ENCODE measurements around the gene HOXA9.
A peak's percentile ranks its signal among the peaks of the same experiment; 100 is the strongest.

HOXA9 gene

DNA sequence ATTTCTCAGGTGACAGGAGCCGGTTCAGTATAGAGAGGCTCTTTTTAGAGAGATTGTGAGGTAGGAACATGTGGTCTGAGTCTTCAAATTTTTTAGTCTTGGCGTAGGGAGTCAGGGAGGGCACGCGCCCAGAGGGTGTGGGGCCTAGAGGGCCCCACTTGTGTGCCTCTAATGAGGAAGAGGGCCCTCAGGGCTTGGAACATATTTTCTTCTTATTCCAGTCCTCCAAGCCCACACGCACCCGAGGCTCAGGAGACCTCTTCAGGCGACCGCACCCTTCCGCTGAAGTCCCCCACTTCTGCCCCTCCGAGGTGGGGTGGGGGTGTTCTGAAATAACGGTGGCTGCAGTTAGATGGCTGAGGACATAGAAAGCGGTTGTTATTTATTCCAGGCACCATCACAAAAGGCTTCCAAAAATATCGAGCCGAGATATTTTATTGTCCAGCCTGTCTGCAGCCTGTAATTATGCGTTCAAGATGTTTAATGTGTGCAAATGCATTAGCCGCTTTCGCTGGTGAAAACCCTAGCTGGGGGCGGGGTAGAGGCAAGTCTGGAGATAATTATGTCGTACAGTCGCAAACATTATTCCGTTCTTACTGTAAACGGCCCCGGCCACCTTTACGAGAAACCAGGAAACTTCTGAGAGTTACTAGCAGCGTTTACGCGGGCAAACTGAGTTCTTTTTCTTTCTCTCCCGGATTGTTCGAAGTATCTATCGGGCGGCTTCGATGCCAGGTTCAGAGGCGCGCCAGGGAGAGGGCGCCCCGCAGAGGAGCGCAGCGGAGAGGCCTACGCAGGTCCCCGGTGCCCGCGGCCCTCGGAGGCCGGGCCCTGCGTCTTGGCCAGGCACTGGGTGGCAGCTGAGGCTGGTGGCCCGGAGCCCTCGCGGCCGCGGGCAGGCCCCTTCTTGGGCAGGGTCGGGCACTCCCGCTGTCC, 47.4 kb upstream of the HOXA9 start:
- H3K14ac ChIP-seq (ENCODE audit: low read length), result no peak overlapping the region
- no peak overlapping the region for H3K4ac ChIP-seq (ENCODE audit: low read length)
- H2BK15ac ChIP-seq (ENCODE audit: low read length), result no peak overlapping the region
- H4K8ac ChIP-seq (ENCODE audit: low read depth, low read length), result no peak overlapping the region
- no peak overlapping the region for H3K9ac ChIP-seq (ENCODE audit: low read depth, low read length, poor library complexity)
- peaks cover 39 to 98% (median 98%) of the 10 kb centered on the region in 3 experiments for H3K27me3 ChIP-seq (ENCODE audit: control insufficient read depth in 3 of 3, insufficient read depth in 3 of 3, low read depth in 1 of 3, low read length in 3 of 3)
- H2BK120ac ChIP-seq (ENCODE audit: low read depth, low read length), result no peak overlapping the region
- DNase-seq (ENCODE audit: low spot score), result no peak
- H3K79me1 ChIP-seq (ENCODE audit: low read depth, low read length), result no peaks in the 10 kb centered on the region
- no peak overlapping the region for H2BK12ac ChIP-seq (ENCODE audit: low read length)
- no peak overlapping the region for H3K4me3 ChIP-seq (ENCODE audit: low read length in 2 of 2)
- H3K36me3 ChIP-seq (replicated peaks in 1 of 2; ENCODE audit: control insufficient read depth in 2 of 2, insufficient read depth in 2 of 2, low read length in 2 of 2), result no peaks in the 10 kb centered on the region
- no peaks in the 10 kb centered on the region for H3K9me3 ChIP-seq (replicated peaks in 1 of 2; ENCODE audit: control insufficient read depth in 2 of 2, insufficient read depth in 1 of 2, low read depth in 1 of 2, low read length in 2 of 2)
- no peak overlapping the region for H3K4me2 ChIP-seq (ENCODE audit: insufficient read depth, low read length, poor library complexity, severe bottlenecking)
- no peak overlapping the region for H3K23ac ChIP-seq (ENCODE audit: low read depth, low read length, poor library complexity)
- peak overlapping the region; percentile 49 for H2AFZ ChIP-seq (ENCODE audit: low read length)
- H3K4me1 ChIP-seq (ENCODE audit: control insufficient read depth in 2 of 2, insufficient read depth in 1 of 2, low read depth in 1 of 2, low read length in 2 of 2), result no peaks in the 10 kb centered on the region
- no CpG with 5 or more reads among the region's 52 CpGs for WGBS, 2 donors (ENCODE audit: extremely low coverage in 2 of 2, insufficient read length in 2 of 2, insufficient replicate concordance in 1 of 2)
- H3K18ac ChIP-seq (ENCODE audit: low read length), result no peak overlapping the region
- H4K91ac ChIP-seq (ENCODE audit: low read depth, low read length, poor library complexity), result no peak overlapping the region
- H2AK5ac ChIP-seq (ENCODE audit: low read depth, low read length), result peak overlapping the region; percentile 22
- H3K27ac ChIP-seq (replicated peaks; ENCODE audit: low read length), result no peak overlapping the region
- H2BK5ac ChIP-seq (ENCODE audit: low read length), result no peak overlapping the region

DNA sequence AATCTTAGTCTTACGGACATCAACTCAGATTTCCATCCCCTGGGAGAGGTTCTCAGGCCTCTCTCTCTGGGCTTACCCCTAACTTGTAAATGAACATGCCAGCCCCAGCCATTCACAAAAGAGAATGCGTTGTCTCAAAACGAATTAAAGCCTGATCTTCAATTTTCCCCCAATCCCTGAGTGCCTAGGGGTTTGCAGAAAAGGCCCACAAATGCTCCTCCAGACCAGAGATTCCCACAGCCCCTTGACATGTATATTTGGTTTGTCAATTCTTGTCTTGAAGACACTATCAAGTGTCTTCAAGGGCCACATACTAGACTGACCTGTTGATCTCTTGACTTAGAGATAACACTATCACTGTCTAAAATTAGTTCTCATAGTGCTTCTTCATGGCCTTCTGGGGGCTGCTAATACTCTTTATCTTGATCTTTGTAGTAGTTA, 46.4 kb upstream of the HOXA9 start:
- no peak overlapping the region for H2AK5ac ChIP-seq (ENCODE audit: low read depth, low read length)
- no peaks in the 10 kb centered on the region for H3K9me3 ChIP-seq (replicated peaks in 1 of 2; ENCODE audit: control insufficient read depth in 2 of 2, insufficient read depth in 1 of 2, low read depth in 1 of 2, low read length in 2 of 2)
- H2BK12ac ChIP-seq (ENCODE audit: low read length), result no peak overlapping the region
- H2BK15ac ChIP-seq (ENCODE audit: low read length), result no peak overlapping the region
- H3K27me3 ChIP-seq (ENCODE audit: control insufficient read depth in 3 of 3, insufficient read depth in 3 of 3, low read depth in 1 of 3, low read length in 3 of 3), result peaks cover 41 to 100% (median 97%) of the 10 kb centered on the region in 3 experiments
- H3K79me1 ChIP-seq (ENCODE audit: low read depth, low read length), result no peaks in the 10 kb centered on the region
- H4K91ac ChIP-seq (ENCODE audit: low read depth, low read length, poor library complexity), result no peak overlapping the region
- H2AFZ ChIP-seq (ENCODE audit: low read length), result no peak overlapping the region
- H3K14ac ChIP-seq (ENCODE audit: low read length), result no peak overlapping the region
- H2BK120ac ChIP-seq (ENCODE audit: low read depth, low read length), result no peak overlapping the region
- no peak overlapping the region for H3K9ac ChIP-seq (ENCODE audit: low read depth, low read length, poor library complexity)
- H3K36me3 ChIP-seq (replicated peaks in 1 of 2; ENCODE audit: control insufficient read depth in 2 of 2, insufficient read depth in 2 of 2, low read length in 2 of 2), result no peaks in the 10 kb centered on the region
- no peak overlapping the region for H3K4ac ChIP-seq (ENCODE audit: low read length)
- no peak overlapping the region for H2BK5ac ChIP-seq (ENCODE audit: low read length)
- no peak overlapping the region for H3K27ac ChIP-seq (replicated peaks; ENCODE audit: low read length)
- no peak overlapping the region for H4K8ac ChIP-seq (ENCODE audit: low read depth, low read length)
- no peak overlapping the region for H3K4me2 ChIP-seq (ENCODE audit: insufficient read depth, low read length, poor library complexity, severe bottlenecking)
- no peaks in the 10 kb centered on the region for H3K4me1 ChIP-seq (ENCODE audit: control insufficient read depth in 2 of 2, insufficient read depth in 1 of 2, low read depth in 1 of 2, low read length in 2 of 2)
- WGBS, 2 donors (ENCODE audit: extremely low coverage in 2 of 2, insufficient read length in 2 of 2, insufficient replicate concordance in 1 of 2), result no CpG with 5 or more reads among the region's 3 CpGs
- H3K4me3 ChIP-seq (ENCODE audit: low read length in 2 of 2), result no peak overlapping the region
- no peak overlapping the region for H3K18ac ChIP-seq (ENCODE audit: low read length)
- no peak for DNase-seq (ENCODE audit: low spot score)
- no peak overlapping the region for H3K23ac ChIP-seq (ENCODE audit: low read depth, low read length, poor library complexity)

GRCh38 chr7:27211084-27211446, 45.7 kb upstream of the HOXA9 start:
- Histone ChIP-seq H2AFZ (ENCODE audit: low read length) (no peak overlapping the region), H3K4me1 (ENCODE audit: control insufficient read depth in 2 of 2, insufficient read depth in 1 of 2, low read depth in 1 of 2, low read length in 2 of 2) (no peaks in the 10 kb centered on the region), H3K27ac (replicated peaks; ENCODE audit: low read length) (no peak overlapping the region), H2BK12ac (ENCODE audit: low read length) (no peak overlapping the region), H3K18ac (ENCODE audit: low read length) (no peak overlapping the region), H3K36me3 (replicated peaks in 1 of 2; ENCODE audit: control insufficient read depth in 2 of 2, insufficient read depth in 2 of 2, low read length in 2 of 2) (no peaks in the 10 kb centered on the region), H3K9ac (ENCODE audit: low read depth, low read length, poor library complexity) (no peak overlapping the region), H3K27me3 (ENCODE audit: control insufficient read depth in 3 of 3, insufficient read depth in 3 of 3, low read depth in 1 of 3, low read length in 3 of 3) (peaks cover 43 to 100% (median 97%) of the 10 kb centered on the region in 3 experiments), H3K4me3 (ENCODE audit: low read length in 2 of 2) (no peak overlapping the region), H4K91ac (ENCODE audit: low read depth, low read length, poor library complexity) (no peak overlapping the region), H3K14ac (ENCODE audit: low read length) (no peak overlapping the region), H2BK15ac (ENCODE audit: low read length) (no peak overlapping the region), H3K4me2 (ENCODE audit: insufficient read depth, low read length, poor library complexity, severe bottlenecking) (no peak overlapping the region), H2AK5ac (ENCODE audit: low read depth, low read length) (no peak overlapping the region), H3K79me1 (ENCODE audit: low read depth, low read length) (no peaks in the 10 kb centered on the region), H2BK120ac (ENCODE audit: low read depth, low read length) (no peak overlapping the region), H4K8ac (ENCODE audit: low read depth, low read length) (no peak overlapping the region), H2BK5ac (ENCODE audit: low read length) (no peak overlapping the region), H3K23ac (ENCODE audit: low read depth, low read length, poor library complexity) (no peak overlapping the region), H3K9me3 (replicated peaks in 1 of 2; ENCODE audit: control insufficient read depth in 2 of 2, insufficient read depth in 1 of 2, low read depth in 1 of 2, low read length in 2 of 2) (no peaks in the 10 kb centered on the region), H3K4ac (ENCODE audit: low read length) (no peak overlapping the region)
- DNase-seq (ENCODE audit: low spot score), result no peak
- no CpG with 5 or more reads among the region's 1 CpG for whole genome bisulfite sequencing, 2 donors (ENCODE audit: extremely low coverage in 2 of 2, insufficient read length in 2 of 2, insufficient replicate concordance in 1 of 2)

DNA sequence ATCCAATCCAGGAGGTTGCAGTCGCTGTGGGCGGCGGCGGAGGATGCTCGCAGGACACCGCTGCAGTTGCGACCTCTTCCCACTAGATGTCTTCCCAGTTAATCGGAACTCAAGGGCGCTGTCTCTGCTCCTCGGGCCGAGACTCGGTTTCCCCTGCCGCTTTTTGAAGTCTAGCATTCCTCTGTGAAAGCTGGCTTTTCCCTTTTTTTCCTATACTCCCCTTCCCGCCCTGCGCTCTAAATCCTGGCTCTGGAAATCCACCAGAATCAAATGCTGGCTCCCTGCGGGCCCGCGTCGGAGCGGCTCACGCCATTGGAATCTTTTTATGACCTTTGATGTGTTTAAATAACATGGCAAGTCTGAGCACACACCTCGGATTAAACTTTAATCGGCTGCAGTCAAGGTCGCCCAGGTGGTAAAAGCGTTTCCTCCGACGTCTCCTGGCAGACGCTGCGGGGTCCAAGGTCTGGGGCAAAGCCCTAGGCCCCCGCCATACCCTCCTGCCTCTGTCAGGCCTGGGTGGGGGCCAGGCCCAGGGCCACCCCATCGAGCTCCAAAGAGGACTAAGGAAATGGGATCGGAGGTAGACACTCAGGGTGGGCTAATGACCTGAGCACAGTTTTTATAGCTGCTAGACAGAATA, 45.2 kb upstream of the HOXA9 start:
- H4K91ac ChIP-seq (ENCODE audit: low read depth, low read length, poor library complexity), result no peak overlapping the region
- H3K4me1 ChIP-seq (ENCODE audit: control insufficient read depth in 2 of 2, insufficient read depth in 1 of 2, low read depth in 1 of 2, low read length in 2 of 2), result no peaks in the 10 kb centered on the region
- no peak overlapping the region for H3K23ac ChIP-seq (ENCODE audit: low read depth, low read length, poor library complexity)
- DNase-seq (ENCODE audit: low spot score), result no peak
- no peak overlapping the region for H3K4ac ChIP-seq (ENCODE audit: low read length)
- H3K18ac ChIP-seq (ENCODE audit: low read length), result no peak overlapping the region
- H3K36me3 ChIP-seq (replicated peaks in 1 of 2; ENCODE audit: control insufficient read depth in 2 of 2, insufficient read depth in 2 of 2, low read length in 2 of 2), result no peaks in the 10 kb centered on the region
- H3K4me2 ChIP-seq (ENCODE audit: insufficient read depth, low read length, poor library complexity, severe bottlenecking), result no peak overlapping the region
- no peak overlapping the region for H2BK15ac ChIP-seq (ENCODE audit: low read length)
- peak overlapping the region; percentile 18 for H2AFZ ChIP-seq (ENCODE audit: low read length)
- H3K27me3 ChIP-seq (ENCODE audit: control insufficient read depth in 3 of 3, insufficient read depth in 3 of 3, low read depth in 1 of 3, low read length in 3 of 3), result peaks cover 46 to 100% (median 97%) of the 10 kb centered on the region in 3 experiments
- no peaks in the 10 kb centered on the region for H3K9me3 ChIP-seq (replicated peaks in 1 of 2; ENCODE audit: control insufficient read depth in 2 of 2, insufficient read depth in 1 of 2, low read depth in 1 of 2, low read length in 2 of 2)
- no peak overlapping the region for H2BK12ac ChIP-seq (ENCODE audit: low read length)
- no peak overlapping the region for H3K4me3 ChIP-seq (ENCODE audit: low read length in 2 of 2)
- no peak overlapping the region for H3K27ac ChIP-seq (replicated peaks; ENCODE audit: low read length)
- no peak overlapping the region for H3K14ac ChIP-seq (ENCODE audit: low read length)
- no peak overlapping the region for H3K9ac ChIP-seq (ENCODE audit: low read depth, low read length, poor library complexity)
- H4K8ac ChIP-seq (ENCODE audit: low read depth, low read length), result no peak overlapping the region
- H3K79me1 ChIP-seq (ENCODE audit: low read depth, low read length), result no peaks in the 10 kb centered on the region
- WGBS, 2 donors (ENCODE audit: extremely low coverage in 2 of 2, insufficient read length in 2 of 2, insufficient replicate concordance in 1 of 2), result no CpG with 5 or more reads among the region's 32 CpGs
- no peak overlapping the region for H2BK5ac ChIP-seq (ENCODE audit: low read length)
- no peak overlapping the region for H2AK5ac ChIP-seq (ENCODE audit: low read depth, low read length)
- no peak overlapping the region for H2BK120ac ChIP-seq (ENCODE audit: low read depth, low read length)
